GM19463 (cell line): ENCODE data around the gene APP.

Experiments
- ATAC-seq: cut with Tn5 transposase; IDR thresholded peaks from one replicate; pipeline ENCODE4 v1.9.1; 2021; ENCODE audit warnings: mild to moderate bottlenecking, moderate library complexity; ENCODE audit not compliant: unreplicated experiment

APP gene

DNA sequence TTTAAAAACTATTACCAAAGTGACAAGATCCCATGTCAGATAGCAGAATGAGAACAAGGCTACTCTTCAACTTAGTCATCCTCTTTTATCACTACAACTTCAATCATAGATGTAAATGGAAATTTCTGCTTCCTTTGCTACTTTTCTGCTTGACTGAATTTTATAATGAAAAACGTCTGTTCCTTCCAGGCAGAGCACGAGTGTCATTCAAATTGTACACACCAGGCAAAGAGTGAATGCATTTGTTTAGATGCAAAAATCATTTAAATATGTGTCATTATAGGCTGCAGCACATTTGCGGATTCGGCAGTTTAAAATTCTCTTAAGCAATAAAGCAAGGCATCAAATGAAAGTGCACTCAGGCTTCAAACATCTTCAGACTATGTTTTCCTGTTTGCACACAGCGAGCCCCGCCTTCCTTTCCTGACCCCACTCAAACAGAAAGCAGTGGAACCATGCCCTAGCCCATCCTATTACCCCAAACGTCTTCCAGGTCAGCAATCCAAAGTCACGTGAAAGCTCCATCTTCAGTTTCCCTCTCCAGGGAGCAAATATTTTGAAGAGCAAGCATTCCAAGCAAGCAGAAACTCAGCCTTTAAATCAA lies 99.6 kb downstream of the APP start:
- ATAC-seq, result no peak

DNA sequence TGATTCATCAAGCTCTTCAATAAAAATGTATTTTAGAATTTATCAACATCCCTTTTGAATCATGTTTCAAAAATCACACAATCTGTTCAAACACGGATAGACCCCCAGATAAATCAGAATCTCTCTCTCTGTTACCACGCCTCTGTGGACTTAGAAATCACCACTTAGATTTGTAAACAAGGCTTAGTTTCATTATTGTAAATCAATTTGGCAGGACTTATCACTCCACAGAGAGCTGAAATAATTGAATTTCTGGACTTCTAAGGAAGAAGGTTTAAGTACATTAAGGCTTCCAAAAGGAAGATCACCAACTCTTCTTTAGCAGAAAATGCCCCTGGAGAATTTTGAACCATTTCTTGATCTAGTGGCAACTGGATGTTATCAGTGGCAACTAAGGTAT lies 100.4 kb downstream of the APP start:
- no peak for ATAC-seq

GRCh38 chr21:26068776-26069175 lies 101.8 kb downstream of the APP start:
- ATAC-seq, result no peak

GRCh38 chr21:26067836-26068594 lies 102.6 kb downstream of the APP start:
- ATAC-seq, result no peak

DNA sequence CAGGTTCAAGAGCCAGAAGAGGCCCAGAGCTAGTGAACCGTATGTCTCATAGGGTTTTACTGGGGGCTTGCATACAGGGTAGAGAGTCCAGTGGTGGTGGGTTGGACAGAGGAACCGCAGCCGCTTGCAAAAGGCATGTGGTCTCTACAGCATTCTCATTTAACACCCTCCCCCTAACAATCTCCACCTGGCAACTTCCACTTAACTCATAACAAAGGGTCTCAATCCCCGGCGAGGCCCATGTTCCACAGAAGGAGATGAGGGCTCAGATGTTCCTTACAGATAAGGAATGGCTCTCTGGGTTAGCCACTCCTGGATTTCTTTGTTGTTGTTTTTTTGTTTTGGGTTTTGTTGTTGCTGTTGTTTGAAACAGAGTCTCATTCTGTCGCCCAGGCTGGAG lies 106.1 kb downstream of the APP start:
- no peak for ATAC-seq

GRCh38 chr21:26061437-26061836 lies 109.1 kb downstream of the APP start:
- ATAC-seq, result no peak

GRCh38 chr21:26060335-26061115 lies 110.0 kb downstream of the APP start:
- no peak for ATAC-seq

- ATAC-seq, result no peak
Observed at GRCh38 chr21:26057477-26058170, 112.9 kb downstream of the APP start.

DNA sequence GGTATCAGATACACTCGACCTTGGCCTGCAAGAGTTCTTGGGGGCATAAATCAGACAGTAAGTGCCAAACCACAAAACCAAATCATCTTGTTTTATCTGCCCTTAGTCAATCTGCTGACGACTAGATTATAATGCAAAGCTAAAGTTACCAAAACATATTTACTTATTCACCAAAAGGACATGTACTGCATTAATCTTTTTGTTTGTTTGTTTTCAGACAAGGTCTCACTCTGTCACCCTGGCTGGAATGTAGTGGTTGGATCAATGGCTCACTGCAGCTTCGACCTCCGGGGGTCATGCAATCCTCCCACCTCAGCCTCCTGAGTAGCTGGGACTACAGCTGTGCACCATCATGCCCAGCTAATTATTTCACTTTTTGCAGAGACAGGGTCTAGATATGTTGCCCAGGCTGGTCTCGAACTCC lies 114.7 kb downstream of the APP start:
- ATAC-seq, result no peak

- ATAC-seq, result no peak
Observed at GRCh38 chr21:26055010-26055409, 115.6 kb downstream of the APP start.

GRCh38 chr21:26052057-26052456 lies 118.5 kb downstream of the APP start:
- ATAC-seq, result no peak

GRCh38 chr21:26050857-26051256 lies 119.7 kb downstream of the APP start:
- no peak for ATAC-seq

- no peak for ATAC-seq
Observed at GRCh38 chr21:26049803-26050202, 120.8 kb downstream of the APP start.

DNA sequence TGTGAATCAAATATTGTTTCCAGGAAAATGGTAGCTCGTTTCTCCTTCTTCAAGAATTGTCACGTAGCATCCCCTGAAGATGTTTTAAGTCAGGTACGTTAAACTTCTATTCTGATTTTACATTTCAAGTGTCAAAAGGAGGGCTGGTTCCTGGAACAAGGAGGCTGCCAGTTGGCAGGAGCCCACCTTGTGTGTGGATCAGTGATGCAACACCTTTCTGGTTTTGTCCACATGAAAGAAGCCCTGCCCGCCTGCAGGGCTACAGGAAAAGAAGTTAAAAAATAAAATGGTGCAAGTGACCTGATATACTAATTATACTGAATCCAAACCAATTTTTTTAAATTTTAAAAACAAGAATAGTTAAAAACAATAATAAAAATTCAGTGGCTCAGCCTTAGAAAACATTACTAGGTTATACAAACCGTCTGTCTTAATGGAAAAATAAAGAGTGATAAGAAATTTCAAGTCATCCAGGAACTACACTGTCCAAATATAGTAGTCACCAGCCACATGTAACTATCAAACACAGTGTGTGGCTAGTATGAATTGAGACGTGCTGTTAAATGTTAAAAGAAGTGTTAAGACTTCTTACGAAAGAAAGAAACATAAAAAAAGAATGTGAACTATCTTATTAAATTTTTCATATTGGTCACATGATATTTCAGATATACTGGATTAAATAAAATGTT lies 123.1 kb downstream of the APP start:
- no peak for ATAC-seq

- ATAC-seq, result no peak
Observed at GRCh38 chr21:26043891-26044290, 126.7 kb downstream of the APP start.

DNA sequence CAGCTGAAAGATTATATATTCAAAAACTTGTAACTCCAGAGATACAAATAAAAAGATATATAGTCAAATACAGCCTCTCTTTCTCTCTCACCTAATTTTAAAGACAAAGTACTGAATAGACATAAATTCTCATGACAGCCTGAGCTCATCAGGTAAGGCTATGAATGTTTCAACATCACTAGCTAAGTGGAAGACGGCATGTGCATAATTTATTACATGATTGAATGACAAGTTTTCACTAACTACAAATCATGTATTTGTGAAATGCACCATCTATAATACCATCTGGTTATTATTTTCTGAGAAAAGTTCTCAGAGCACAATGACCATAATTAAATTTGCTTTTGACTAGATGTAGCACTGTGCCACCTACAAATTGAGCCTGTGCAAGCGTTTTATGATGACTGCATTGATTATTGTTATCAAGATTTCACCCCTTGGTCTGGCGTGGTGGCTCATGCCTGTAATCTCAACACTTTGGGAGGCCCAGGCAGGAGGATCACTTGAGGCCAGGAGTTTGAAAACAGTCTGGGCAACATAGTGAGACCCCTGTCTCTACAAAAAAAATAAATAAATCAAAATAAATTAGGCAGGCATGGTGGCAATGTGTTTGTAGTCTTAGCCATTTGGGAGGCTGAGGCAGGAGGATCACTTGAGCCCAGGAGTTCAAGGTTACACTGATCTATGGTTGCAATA lies 128.2 kb downstream of the APP start:
- no peak for ATAC-seq

DNA sequence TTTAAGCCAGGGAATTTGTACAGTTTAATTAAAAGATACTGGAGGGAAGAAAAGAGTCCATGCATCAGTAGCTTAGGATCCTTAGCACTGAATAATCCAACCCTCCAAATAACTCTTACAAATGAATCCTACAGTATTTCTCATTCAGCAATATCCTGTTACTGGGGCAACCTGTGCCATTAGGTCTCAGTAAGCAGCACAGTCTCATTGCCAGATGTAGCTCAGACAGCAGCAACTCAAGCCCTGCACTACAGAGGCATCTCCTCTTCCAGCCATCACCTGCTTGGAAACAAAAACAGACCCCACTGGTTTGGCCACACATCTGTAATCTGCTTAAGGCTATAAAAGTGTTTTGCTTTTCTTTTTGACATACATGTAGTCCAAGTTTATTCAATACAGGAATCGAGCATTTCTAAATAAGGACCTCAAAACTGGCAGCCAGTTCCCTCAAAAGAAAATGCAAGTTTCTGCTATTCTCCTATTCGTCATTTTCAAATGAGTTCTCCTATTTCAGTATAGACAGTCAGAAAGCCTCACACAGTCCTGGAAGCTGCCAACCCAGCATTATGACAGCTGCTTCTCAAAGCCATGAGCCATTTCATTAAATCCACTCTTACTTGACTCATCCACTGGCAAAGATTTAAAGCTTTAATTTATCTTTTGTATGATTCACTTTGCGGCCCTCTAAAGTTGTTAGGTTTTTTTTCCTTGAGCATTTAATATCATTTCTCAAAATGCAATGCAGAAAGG lies 129.0 kb downstream of the APP start:
- no peak for ATAC-seq

DNA sequence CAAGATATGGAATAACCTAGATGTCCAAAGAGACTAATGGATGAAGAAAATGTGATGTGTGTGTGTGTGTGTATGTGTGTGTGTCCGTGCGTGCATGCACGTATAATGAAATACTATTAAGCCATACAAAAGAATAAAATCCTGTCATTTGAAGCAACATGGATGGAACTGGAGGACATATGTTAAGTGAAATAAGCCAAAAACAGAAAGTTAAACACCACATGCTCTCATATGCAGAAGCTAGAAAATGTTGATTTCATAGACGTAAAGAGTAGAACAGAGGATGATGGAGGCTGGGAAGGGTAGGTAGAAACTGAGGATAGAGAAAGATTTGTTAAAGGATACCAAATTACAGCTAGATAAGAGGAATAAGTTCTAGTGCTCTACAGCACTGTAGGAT lies 133.7 kb downstream of the APP start:
- no peak for ATAC-seq

- no peak for ATAC-seq
Observed at GRCh38 chr21:26032263-26032662, 138.3 kb downstream of the APP start.
